Measurements from ENCODE around the gene ARL13A.

ARL13A gene

DNA sequence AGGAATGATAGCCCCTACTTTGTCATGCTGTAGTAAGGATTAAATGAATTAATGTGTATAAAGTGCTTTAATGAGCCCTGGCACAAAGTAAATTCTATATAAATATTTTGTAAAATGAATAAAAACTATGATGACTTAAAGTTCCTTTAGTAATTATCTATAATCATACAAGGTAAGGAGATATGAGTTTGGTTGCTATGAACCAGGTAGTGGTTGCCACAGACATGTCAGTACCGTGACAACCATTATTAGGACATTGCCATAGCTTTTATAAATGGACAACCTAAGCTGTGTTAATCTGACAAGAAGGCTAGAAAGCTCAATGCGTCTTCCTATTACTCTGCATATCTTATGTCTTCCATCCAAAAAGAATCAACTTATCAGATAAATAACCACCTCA is at the start of gene ARL13A:
Gene ARL13A (plus strand): TSS at position 301 of the 400 bp plus-strand sequence. CDS start 3,982 bp downstream, outside the sequence.
- DNase-seq (ENCODE audit: low spot score): no peak
- H3K27ac ChIP-seq: no peak within 1 kb of the TSS
- H3K4me3 ChIP-seq: no peak within 1 kb of the TSS
- TF ChIP-seq, protein P1, sequence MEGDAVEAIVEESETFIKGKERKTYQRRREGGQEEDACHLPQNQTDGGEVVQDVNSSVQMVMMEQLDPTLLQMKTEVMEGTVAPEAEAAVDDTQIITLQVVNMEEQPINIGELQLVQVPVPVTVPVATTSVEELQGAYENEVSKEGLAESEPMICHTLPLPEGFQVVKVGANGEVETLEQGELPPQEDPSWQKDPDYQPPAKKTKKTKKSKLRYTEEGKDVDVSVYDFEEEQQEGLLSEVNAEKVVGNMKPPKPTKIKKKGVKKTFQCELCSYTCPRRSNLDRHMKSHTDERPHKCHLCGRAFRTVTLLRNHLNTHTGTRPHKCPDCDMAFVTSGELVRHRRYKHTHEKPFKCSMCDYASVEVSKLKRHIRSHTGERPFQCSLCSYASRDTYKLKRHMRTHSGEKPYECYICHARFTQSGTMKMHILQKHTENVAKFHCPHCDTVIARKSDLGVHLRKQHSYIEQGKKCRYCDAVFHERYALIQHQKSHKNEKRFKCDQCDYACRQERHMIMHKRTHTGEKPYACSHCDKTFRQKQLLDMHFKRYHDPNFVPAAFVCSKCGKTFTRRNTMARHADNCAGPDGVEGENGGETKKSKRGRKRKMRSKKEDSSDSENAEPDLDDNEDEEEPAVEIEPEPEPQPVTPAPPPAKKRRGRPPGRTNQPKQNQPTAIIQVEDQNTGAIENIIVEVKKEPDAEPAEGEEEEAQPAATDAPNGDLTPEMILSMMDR (IDR thresholded peaks at IDR 0.05): no peak

DNA sequence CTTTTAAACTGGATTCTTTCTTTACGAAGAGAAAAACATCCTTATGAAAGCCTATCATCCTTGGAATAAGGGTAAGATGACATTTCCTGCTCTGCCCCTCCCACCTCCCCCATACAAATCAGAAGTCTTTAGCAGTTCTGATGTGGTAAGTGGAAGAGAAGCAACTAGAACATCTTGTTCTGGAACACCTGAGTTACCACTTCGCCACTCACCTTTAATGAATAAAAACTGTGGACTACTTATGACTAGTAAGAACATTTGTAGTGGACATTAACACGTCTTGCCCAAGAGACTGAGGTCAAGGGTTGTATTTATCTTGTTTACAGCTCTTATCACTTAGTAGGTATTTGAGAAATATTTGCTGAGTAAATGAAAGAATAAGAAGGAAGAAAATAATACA is 45.1 kb upstream of the ARL13A start:
- no peak for DNase-seq (ENCODE audit: low spot score)
- Histone ChIP-seq H3K27ac (no peak overlapping the region), H3K4me3 (no peak overlapping the region)
- TF ChIP-seq, protein P1 (IDR thresholded peaks at IDR 0.05): no peak

DNA sequence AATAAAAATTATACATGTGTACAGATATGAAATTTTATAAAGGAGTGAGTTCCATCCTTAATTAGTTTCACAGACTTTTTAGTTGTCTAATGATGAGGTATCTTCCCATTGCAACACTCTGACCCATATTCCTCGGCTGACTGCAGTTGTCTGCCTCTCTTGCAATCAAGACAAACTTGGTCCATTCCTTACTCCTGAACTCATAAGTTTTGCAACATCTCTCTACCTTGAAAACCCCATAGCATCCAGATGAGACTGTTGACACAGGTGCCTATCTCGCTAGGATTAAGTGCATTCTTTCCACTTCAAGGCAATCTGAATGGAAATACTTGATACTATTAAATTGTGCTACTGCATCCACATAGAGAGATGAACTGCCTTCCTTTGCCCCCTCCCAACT is 43.1 kb upstream of the ARL13A start:
- no peak overlapping the region for H3K4me3 ChIP-seq
- no peak overlapping the region for H3K27ac ChIP-seq
- no peak for DNase-seq (ENCODE audit: low spot score)
- TF ChIP-seq, protein P1 (IDR thresholded peaks at IDR 0.05): no peak

DNA sequence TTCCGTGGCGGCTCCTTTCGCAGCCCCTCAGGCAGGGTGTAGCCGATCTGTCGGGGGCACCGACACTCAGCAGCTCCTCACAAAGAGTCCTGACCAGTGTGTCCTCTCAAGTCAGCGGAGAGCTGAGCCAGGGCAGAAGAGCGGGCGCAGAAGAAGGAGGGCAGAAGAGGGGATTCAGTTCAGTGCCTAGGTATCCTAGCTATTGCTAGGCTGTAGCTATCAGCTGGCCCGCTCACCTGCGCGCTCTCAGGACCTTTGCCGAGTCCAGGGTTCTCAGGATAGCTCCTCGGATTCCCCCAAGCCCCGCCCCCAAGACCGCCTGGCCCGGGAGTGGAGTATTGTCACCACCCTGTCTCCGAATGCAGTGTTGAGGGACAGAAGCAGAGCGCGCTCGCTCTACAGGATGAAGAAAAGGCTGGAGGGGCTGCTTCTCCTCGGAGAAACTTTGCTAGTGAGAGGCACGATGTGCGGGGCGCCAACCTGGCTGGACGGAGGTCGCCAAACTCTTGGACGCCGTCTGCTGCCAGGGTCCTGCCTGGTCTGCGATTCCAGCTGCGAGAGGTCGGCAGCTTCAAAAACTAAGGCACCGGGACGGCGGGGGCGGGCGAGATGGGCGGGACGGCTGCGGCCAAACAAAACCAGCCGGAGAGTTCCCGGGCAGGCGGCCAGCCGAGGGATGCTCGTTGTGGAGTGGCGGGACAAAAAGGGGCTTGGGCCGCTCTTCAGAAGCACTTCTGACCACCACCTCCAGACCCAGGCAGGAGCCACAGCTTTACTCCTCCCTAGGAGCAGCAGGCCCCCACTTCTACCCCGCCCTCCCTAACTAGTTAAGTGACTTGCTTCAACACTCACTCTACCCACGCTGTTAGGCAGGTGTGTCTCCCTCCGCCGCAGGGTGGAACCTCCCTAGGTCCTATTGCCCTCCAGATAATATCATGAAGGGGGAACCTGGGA is 40.6 kb upstream of the ARL13A start, which contains the start of gene XKRX:
Gene XKRX (minus strand): TSS at position 258 of the 954 bp plus-strand sequence. CDS start 613 bp downstream, outside the sequence.
- DNase-seq (ENCODE audit: low spot score): no peak
- Histone ChIP-seq H3K4me3 (peak within 1 kb of the TSS; percentile 67), H3K27ac (no peak within 1 kb of the TSS)
- TF ChIP-seq, protein P1 (IDR thresholded peaks at IDR 0.05): no peak

DNA sequence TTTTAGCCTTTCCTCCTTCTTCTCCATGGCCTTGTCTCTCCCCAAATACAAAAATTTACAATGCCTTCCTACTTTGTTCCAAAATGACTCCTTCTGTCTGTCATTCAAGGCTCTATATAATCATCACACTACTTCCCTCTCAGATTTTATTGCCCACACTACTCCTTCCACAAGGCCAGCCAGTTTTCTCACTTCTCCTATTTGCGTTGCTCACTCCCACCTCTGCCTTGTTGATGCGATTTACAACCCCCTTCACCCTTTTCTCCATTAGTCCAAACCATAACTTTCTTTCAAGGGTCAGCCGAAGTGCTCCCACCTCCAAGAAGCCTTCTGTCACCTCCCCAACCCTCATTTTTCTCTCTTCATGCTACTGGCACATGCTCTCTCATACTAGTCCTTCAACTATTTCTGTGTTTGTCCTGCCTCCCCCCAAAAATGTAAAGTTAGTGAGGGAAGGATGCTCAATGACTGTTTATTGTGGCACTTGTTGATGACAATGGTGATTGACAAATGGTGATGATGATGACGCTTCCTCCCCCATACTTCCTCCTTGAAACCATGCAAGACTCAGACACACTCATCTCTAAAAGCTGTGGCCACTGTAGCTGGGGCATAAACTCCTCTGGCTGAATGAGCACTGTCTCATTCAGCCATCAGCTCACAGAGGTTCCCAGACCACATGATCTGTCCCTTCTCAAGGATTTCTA is 38.1 kb upstream of the ARL13A start:
- no peak overlapping the region for H3K27ac ChIP-seq
- TF ChIP-seq, protein P1 (IDR thresholded peaks at IDR 0.05): no peak
- no peak for DNase-seq (ENCODE audit: low spot score)

DNA sequence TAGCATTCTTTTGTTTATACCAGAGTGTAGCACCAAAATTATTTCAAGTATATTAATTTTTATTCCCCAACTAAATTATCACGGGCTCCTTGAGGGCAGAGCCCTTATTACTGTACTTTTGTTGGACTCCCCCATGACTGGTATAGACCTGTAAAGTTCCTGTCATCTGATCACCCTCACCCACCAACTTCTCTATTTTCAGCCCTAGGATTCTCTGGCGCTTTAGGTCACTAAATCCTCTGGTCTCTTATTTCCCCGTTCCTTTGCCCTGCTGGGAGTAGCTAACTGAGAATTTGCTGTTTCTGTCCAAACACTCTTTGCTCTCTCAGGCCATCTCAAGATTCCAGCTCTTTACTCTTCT is 37.6 kb upstream of the ARL13A start:
- TF ChIP-seq, protein P1 (IDR thresholded peaks at IDR 0.05): no peak
- no peak for DNase-seq (ENCODE audit: low spot score)
- no peak overlapping the region for H3K4me3 ChIP-seq
- H3K27ac ChIP-seq: no peak overlapping the region

More for the DNA sequence above, 38.1 kb upstream of the ARL13A start:
- no peak overlapping the region for H3K4me3 ChIP-seq
